ENCODE data around the gene XPOT. TPM values are rescaled to one million over a fixed set of nuclear protein-coding genes. Genes with fewer than 3 reads are reported as not detected.

XPOT gene
- total RNA-seq, 1 donor from 2014 or later = 55.6 TPM

Small RNAs within 50 kb of the gene (small RNA-seq; reads per million reads assigned to genes)
- gene RF01210 (ENCODE audit: low replicate concordance) = not detected

Other genes starting within 250 kb of the XPOT start
- gene KICS2, start 182.1 kb upstream of the XPOT start, total RNA-seq = 4.4 TPM
- 0.25 TPM for gene C12orf56, start 13.6 kb upstream of the XPOT start, total RNA-seq
- gene TBK1, start 47.7 kb downstream of the XPOT start, total RNA-seq = 24.8 TPM
- 5.4 TPM for gene RASSF3, start 206.1 kb downstream of the XPOT start, total RNA-seq

Measured in temporal lobe (tissue), 2 donors.